HEK293 (cell line): ENCODE results near the gene GSK3B.

ENCODE experiments used
- CTCF ChIA-PET: fragments of 350-600 bp; formaldehyde crosslinking; extraction: SDS; loops from one replicate; lab custom pipeline; 2021; ENCODE audit warnings: antibody characterized with exemption; lab: Yijun Ruan, JAX
- POLR2A ChIA-PET: fragments of 300-600 bp; formaldehyde crosslinking; extraction: SDS; loops from one replicate; lab custom pipeline; 2020; ENCODE audit warnings: antibody characterized with exemption, inconsistent platforms; lab: Yijun Ruan, JAX
- H3K27ac ChIP-seq: fragments of 200-500 bp; sonication (Bioruptor generic); 2 replicates; pipeline ENCODE4 v1.5.1; 2014; ENCODE audit warnings: low read depth, low read length, control low read depth, inconsistent platforms; ENCODE audit errors: extremely low read depth
- H3K36me3 ChIP-seq, 2 experiments: fragments of 200-500 bp in 1 of 2; sonication (Bioruptor generic) in 1 of 2; 1 replicate in 1 of 2; 2 replicates in 1 of 2; pipeline ENCODE4 v1.5.1; 2014 to 2017; ENCODE audit warnings: inconsistent platforms in 2 of 2, low read length in 2 of 2; ENCODE audit not compliant: control insufficient read depth in 2 of 2, insufficient read depth in 1 of 2
- H3K4me1 ChIP-seq: fragments of 200-500 bp; sonication (Bioruptor generic); 2 replicates; pipeline ENCODE4 v1.5.1; 2014; ENCODE audit warnings: mild to moderate bottlenecking, low read length, inconsistent platforms; ENCODE audit not compliant: control insufficient read depth, insufficient read depth
- H3K4me3 ChIP-seq: 2 replicates; pipeline ENCODE4 v1.5.1; 2011; ENCODE audit warnings: low read depth, mild to moderate bottlenecking, control low read depth, low read length, moderate library complexity
- H3K9me3 ChIP-seq: fragments of 200-500 bp; sonication (Bioruptor generic); 2 replicates; pipeline ENCODE4 v1.5.1; 2014; ENCODE audit warnings: low read depth, low read length, inconsistent platforms; ENCODE audit not compliant: control insufficient read depth, insufficient read depth
- IKZF3 ChIP-seq: fragments of 450-650 bp; IDR thresholded peaks from 2 replicates; pipeline ENCODE4 v1.5.0; 2018; ENCODE audit warnings: missing biosample characterization, mild to moderate bottlenecking, missing genetic modification characterization, moderate library complexity
- KLF10 ChIP-seq: fragments of 450-650 bp; IDR thresholded peaks from 2 replicates; pipeline ENCODE4 v1.5.1; 2018; ENCODE audit warnings: missing biosample characterization, mild to moderate bottlenecking, missing genetic modification characterization
- RBAK ChIP-seq: fragments of 450-650 bp; formaldehyde crosslinking; IDR thresholded peaks from 2 replicates; pipeline ENCODE4 v1.5.1; 2016; ENCODE audit warnings: missing biosample characterization, missing genetic modification characterization
- ZNF112 ChIP-seq: fragments of 450-650 bp; formaldehyde crosslinking; IDR thresholded peaks from 2 replicates; pipeline ENCODE4 v1.5.0; 2017; ENCODE audit warnings: missing biosample characterization, missing genetic modification characterization
- ZNF157 ChIP-seq: fragments of 450-650 bp; formaldehyde crosslinking; IDR thresholded peaks from 2 replicates; pipeline ENCODE4 v1.5.1; 2016; ENCODE audit warnings: missing biosample characterization, missing genetic modification characterization
- ZNF202 ChIP-seq: fragments of 450-650 bp; formaldehyde crosslinking; IDR thresholded peaks from 2 replicates; pipeline ENCODE4 v1.5.1; 2016; ENCODE audit warnings: missing biosample characterization, missing genetic modification characterization, borderline replicate concordance
- ZNF335 ChIP-seq: fragments of 450-650 bp; formaldehyde crosslinking; conservative IDR thresholded peaks from 2 replicates; pipeline ENCODE4 v1.5.1; 2016; ENCODE audit warnings: missing biosample characterization, missing genetic modification characterization
- ZNF426 ChIP-seq: fragments of 450-650 bp; formaldehyde crosslinking; IDR thresholded peaks from 2 replicates; pipeline ENCODE4 v1.5.1; 2017; ENCODE audit warnings: missing biosample characterization, missing genetic modification characterization, mild to moderate bottlenecking, inconsistent platforms, moderate library complexity
- ZNF501 ChIP-seq: fragments of 450-650 bp; formaldehyde crosslinking; IDR thresholded peaks from 2 replicates; pipeline ENCODE4 v1.5.1; 2016; ENCODE audit warnings: missing biosample characterization, missing genetic modification characterization
- ZNF596 ChIP-seq: fragments of 450-650 bp; IDR thresholded peaks from 2 replicates; pipeline ENCODE4 v1.5.0; 2018; ENCODE audit warnings: missing biosample characterization, mild to moderate bottlenecking, missing genetic modification characterization, moderate library complexity
- ZNF623 ChIP-seq: fragments of 450-650 bp; formaldehyde crosslinking; IDR thresholded peaks from 2 replicates; pipeline ENCODE4 v1.5.1; 2016; ENCODE audit warnings: missing biosample characterization, missing genetic modification characterization
- ZNF701 ChIP-seq: fragments of 450-650 bp; formaldehyde crosslinking; IDR thresholded peaks from 2 replicates; pipeline ENCODE4 v1.5.1; 2016; ENCODE audit warnings: missing biosample characterization, missing genetic modification characterization
- ZSCAN16 ChIP-seq: fragments of 450-650 bp; formaldehyde crosslinking; IDR thresholded peaks from 2 replicates; pipeline ENCODE4 v1.5.1; 2016; ENCODE audit warnings: missing biosample characterization, missing genetic modification characterization
- ZXDB ChIP-seq: fragments of 450-650 bp; formaldehyde crosslinking; IDR thresholded peaks from 2 replicates; pipeline ENCODE4 v1.5.1; 2016; ENCODE audit warnings: missing biosample characterization, missing genetic modification characterization
- TF ChIP-seq, protein P1 (sequence below): fragments of 450-650 bp; IDR thresholded peaks from 2 replicates; pipeline ENCODE4 v1.5.1; 2018; ENCODE audit warnings: missing biosample characterization, mild to moderate bottlenecking, missing genetic modification characterization
- TF ChIP-seq, protein P2 (sequence below): fragments of 450-650 bp; formaldehyde crosslinking; IDR thresholded peaks from 2 replicates; pipeline ENCODE4 v1.5.1; 2016; ENCODE audit warnings: missing biosample characterization, missing genetic modification characterization, borderline replicate concordance
- TF ChIP-seq, protein P3 (sequence below): fragments of 450-650 bp; formaldehyde crosslinking; IDR thresholded peaks from 2 replicates; pipeline ENCODE4 v1.5.1; 2016; ENCODE audit warnings: missing biosample characterization, missing genetic modification characterization
- TF ChIP-seq, protein P4 (sequence below): fragments of 450-650 bp; formaldehyde crosslinking; IDR thresholded peaks from 2 replicates; pipeline ENCODE4 v1.5.1; 2016; ENCODE audit warnings: missing biosample characterization, missing genetic modification characterization
- TF ChIP-seq, protein P5 (sequence below): fragments of 450-650 bp; formaldehyde crosslinking; IDR thresholded peaks from 2 replicates; pipeline ENCODE4 v1.5.1; 2016; ENCODE audit warnings: missing biosample characterization, missing genetic modification characterization
- TF ChIP-seq, protein P6 (sequence below): fragments of 450-650 bp; formaldehyde crosslinking; IDR thresholded peaks from 2 replicates; pipeline ENCODE4 v1.5.1; 2016; ENCODE audit warnings: missing biosample characterization, missing genetic modification characterization, low read depth
- TF ChIP-seq, protein P7 (sequence below): fragments of 450-650 bp; formaldehyde crosslinking; IDR thresholded peaks from 2 replicates; pipeline ENCODE4 v1.5.1; 2016; ENCODE audit warnings: missing biosample characterization, missing genetic modification characterization

Gene GSK3B

DNA sequence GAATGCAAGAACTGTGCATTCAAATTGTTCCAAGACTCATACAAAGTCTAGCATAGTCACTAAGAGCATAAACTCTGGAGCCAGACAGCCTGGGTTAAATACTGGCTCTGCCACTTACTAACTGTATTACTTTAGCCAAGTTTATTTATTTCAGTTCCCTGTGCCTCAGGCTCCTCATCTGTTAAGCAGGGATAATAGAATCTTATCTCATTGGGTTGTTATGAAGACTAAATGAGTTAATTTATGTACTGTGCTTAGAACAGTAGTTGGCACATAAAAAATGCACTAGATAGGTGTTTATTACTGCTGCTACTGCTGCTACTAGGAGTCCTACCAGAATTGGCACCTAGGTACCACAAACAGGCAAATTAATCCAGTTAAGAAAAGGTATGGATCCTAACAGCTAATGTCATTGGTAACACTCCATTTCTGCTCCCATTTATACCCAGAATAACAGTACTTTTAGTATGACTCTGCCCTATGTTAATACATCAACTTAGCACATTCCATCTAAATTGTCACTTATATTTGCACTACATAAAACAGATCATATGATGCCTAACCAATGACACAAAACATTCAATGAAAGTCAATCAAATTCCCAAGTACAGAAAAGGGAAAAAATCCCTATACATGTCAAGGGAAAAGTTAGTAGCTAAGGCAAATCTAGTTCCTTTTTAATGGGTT lies 45.7 kb downstream of the GSK3B start:
- Histone ChIP-seq H3K4me3 (no peak overlapping the region), H3K36me3 (no peaks in the 10 kb centered on the region), H3K9me3 (no peaks in the 10 kb centered on the region), H3K4me1 (peaks cover 30% of the 10 kb centered on the region), H3K27ac (no peak overlapping the region)
- CTCF ChIA-PET: no interaction called here
- POLR2A ChIA-PET: no interaction called here
- TF ChIP-seq ZNF335 (tag by site-specific recombination) (no peak), ZNF157 (tag by site-specific recombination) (no peak), ZXDB (tag by site-specific recombination) (peak; percentile 64; the same call in 1 of the 2 replicates), ZNF596 (tag by site-specific recombination) (no peak), KLF10 (tag by site-specific recombination) (peak; percentile 32; the same call in 1 of the 2 replicates), ZNF623 (tag by site-specific recombination) (no peak), ZNF426 (tag by site-specific recombination) (no peak), IKZF3 (peak; percentile 90), ZNF202 (no peak), RBAK (tag by site-specific recombination) (no peak), ZSCAN16 (tag by site-specific recombination) (no peak), ZNF501 (0 out of 2 replicates have a peak, but pooled peaks have one; percentile 26), ZNF701 (tag by site-specific recombination) (no peak), ZNF112 (no peak)
- TF ChIP-seq, protein P1, sequence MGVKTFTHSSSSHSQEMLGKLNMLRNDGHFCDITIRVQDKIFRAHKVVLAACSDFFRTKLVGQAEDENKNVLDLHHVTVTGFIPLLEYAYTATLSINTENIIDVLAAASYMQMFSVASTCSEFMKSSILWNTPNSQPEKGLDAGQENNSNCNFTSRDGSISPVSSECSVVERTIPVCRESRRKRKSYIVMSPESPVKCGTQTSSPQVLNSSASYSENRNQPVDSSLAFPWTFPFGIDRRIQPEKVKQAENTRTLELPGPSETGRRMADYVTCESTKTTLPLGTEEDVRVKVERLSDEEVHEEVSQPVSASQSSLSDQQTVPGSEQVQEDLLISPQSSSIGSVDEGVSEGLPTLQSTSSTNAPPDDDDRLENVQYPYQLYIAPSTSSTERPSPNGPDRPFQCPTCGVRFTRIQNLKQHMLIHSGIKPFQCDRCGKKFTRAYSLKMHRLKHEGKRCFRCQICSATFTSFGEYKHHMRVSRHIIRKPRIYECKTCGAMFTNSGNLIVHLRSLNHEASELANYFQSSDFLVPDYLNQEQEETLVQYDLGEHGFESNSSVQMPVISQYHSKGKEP: peak; percentile 89
- TF ChIP-seq, protein P2, sequence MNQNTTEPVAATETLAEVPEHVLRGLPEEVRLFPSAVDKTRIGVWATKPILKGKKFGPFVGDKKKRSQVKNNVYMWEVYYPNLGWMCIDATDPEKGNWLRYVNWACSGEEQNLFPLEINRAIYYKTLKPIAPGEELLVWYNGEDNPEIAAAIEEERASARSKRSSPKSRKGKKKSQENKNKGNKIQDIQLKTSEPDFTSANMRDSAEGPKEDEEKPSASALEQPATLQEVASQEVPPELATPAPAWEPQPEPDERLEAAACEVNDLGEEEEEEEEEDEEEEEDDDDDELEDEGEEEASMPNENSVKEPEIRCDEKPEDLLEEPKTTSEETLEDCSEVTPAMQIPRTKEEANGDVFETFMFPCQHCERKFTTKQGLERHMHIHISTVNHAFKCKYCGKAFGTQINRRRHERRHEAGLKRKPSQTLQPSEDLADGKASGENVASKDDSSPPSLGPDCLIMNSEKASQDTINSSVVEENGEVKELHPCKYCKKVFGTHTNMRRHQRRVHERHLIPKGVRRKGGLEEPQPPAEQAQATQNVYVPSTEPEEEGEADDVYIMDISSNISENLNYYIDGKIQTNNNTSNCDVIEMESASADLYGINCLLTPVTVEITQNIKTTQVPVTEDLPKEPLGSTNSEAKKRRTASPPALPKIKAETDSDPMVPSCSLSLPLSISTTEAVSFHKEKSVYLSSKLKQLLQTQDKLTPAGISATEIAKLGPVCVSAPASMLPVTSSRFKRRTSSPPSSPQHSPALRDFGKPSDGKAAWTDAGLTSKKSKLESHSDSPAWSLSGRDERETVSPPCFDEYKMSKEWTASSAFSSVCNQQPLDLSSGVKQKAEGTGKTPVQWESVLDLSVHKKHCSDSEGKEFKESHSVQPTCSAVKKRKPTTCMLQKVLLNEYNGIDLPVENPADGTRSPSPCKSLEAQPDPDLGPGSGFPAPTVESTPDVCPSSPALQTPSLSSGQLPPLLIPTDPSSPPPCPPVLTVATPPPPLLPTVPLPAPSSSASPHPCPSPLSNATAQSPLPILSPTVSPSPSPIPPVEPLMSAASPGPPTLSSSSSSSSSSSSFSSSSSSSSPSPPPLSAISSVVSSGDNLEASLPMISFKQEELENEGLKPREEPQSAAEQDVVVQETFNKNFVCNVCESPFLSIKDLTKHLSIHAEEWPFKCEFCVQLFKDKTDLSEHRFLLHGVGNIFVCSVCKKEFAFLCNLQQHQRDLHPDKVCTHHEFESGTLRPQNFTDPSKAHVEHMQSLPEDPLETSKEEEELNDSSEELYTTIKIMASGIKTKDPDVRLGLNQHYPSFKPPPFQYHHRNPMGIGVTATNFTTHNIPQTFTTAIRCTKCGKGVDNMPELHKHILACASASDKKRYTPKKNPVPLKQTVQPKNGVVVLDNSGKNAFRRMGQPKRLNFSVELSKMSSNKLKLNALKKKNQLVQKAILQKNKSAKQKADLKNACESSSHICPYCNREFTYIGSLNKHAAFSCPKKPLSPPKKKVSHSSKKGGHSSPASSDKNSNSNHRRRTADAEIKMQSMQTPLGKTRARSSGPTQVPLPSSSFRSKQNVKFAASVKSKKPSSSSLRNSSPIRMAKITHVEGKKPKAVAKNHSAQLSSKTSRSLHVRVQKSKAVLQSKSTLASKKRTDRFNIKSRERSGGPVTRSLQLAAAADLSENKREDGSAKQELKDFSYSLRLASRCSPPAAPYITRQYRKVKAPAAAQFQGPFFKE (tag by site-specific recombination): no peak
- TF ChIP-seq, protein P3, sequence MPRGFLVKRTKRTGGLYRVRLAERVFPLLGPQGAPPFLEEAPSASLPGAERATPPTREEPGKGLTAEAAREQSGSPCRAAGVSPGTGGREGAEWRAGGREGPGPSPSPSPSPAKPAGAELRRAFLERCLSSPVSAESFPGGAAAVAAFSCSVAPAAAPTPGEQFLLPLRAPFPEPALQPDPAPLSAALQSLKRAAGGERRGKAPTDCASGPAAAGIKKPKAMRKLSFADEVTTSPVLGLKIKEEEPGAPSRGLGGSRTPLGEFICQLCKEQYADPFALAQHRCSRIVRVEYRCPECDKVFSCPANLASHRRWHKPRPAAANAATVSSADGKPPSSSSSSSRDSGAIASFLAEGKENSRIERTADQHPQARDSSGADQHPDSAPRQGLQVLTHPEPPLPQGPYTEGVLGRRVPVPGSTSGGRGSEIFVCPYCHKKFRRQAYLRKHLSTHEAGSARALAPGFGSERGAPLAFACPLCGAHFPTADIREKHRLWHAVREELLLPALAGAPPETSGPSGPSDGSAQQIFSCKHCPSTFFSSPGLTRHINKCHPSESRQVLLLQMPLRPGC (tag by site-specific recombination): no peak
- TF ChIP-seq, protein P4, sequence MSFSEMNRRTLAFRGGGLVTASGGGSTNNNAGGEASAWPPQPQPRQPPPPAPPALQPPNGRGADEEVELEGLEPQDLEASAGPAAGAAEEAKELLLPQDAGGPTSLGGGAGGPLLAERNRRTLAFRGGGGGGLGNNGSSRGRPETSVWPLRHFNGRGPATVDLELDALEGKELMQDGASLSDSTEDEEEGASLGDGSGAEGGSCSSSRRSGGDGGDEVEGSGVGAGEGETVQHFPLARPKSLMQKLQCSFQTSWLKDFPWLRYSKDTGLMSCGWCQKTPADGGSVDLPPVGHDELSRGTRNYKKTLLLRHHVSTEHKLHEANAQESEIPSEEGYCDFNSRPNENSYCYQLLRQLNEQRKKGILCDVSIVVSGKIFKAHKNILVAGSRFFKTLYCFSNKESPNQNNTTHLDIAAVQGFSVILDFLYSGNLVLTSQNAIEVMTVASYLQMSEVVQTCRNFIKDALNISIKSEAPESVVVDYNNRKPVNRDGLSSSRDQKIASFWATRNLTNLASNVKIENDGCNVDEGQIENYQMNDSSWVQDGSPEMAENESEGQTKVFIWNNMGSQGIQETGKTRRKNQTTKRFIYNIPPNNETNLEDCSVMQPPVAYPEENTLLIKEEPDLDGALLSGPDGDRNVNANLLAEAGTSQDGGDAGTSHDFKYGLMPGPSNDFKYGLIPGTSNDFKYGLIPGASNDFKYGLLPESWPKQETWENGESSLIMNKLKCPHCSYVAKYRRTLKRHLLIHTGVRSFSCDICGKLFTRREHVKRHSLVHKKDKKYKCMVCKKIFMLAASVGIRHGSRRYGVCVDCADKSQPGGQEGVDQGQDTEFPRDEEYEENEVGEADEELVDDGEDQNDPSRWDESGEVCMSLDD (tag by site-specific recombination): no peak
- TF ChIP-seq, protein P5, sequence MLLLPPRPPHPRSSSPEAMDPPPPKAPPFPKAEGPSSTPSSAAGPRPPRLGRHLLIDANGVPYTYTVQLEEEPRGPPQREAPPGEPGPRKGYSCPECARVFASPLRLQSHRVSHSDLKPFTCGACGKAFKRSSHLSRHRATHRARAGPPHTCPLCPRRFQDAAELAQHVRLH (tag by site-specific recombination): peak; percentile 71; the same call in 1 of the 2 replicates
- TF ChIP-seq, protein P6, sequence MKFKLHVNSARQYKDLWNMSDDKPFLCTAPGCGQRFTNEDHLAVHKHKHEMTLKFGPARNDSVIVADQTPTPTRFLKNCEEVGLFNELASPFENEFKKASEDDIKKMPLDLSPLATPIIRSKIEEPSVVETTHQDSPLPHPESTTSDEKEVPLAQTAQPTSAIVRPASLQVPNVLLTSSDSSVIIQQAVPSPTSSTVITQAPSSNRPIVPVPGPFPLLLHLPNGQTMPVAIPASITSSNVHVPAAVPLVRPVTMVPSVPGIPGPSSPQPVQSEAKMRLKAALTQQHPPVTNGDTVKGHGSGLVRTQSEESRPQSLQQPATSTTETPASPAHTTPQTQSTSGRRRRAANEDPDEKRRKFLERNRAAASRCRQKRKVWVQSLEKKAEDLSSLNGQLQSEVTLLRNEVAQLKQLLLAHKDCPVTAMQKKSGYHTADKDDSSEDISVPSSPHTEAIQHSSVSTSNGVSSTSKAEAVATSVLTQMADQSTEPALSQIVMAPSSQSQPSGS: no peak
- TF ChIP-seq, protein P7, sequence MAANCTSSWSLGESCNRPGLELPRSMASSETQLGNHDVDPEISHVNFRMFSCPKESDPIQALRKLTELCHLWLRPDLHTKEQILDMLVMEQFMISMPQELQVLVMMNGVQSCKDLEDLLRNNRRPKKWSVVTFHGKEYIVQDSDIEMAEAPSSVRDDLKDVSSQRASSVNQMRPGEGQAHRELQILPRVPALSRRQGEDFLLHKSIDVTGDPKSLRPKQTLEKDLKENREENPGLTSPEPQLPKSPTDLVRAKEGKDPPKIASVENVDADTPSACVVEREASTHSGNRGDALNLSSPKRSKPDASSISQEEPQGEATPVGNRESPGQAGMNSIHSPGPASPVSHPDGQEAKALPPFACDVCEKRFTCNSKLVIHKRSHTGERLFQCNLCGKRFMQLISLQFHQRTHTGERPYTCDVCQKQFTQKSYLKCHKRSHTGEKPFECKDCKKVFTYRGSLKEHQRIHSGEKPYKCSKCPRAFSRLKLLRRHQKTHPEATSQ (tag by site-specific recombination): no peak
